DOHH2 (cell line): Measurements from ENCODE around the gene CCL19.

Source experiments
- H3F3A ChIP-seq: fragments of 200-600 bp; sonication (generic), shearing (Covaris generic); 2 replicates; pipeline ENCODE4 v1.6.0; 2016; ENCODE audit warnings: antibody characterized with exemption, mild to moderate bottlenecking; ENCODE audit not compliant: control insufficient read depth, insufficient read depth
- H3K27ac ChIP-seq: fragments of 200-600 bp; sonication (generic); 2 replicates; pipeline ENCODE4 v1.5.1; 2014; ENCODE audit warnings: low read depth, mild to moderate bottlenecking, low read length, moderate library complexity
- H3K27me3 ChIP-seq: fragments of 200-600 bp; sonication (generic); 2 replicates; pipeline ENCODE4 v1.6.1; 2014; ENCODE audit warnings: mild to moderate bottlenecking, low read length, mixed read lengths; ENCODE audit not compliant: control insufficient read depth
- H3K36me3 ChIP-seq: fragments of 200-600 bp; sonication (generic); 2 replicates; pipeline ENCODE4 v1.6.1; 2014; ENCODE audit warnings: mild to moderate bottlenecking, low read length, moderate library complexity, mixed read lengths; ENCODE audit not compliant: control insufficient read depth
- H3K4me1 ChIP-seq: fragments of 200-600 bp; sonication (generic); 2 replicates; pipeline ENCODE4 v1.6.1; 2014; ENCODE audit warnings: mild to moderate bottlenecking, low read length, mixed read lengths; ENCODE audit not compliant: control insufficient read depth
- H3K4me2 ChIP-seq: fragments of 200-600 bp; sonication (generic); 2 replicates; pipeline ENCODE4 v1.6.0; 2014; ENCODE audit warnings: mild to moderate bottlenecking, low read length, moderate library complexity
- H3K4me3 ChIP-seq: fragments of 200-600 bp; sonication (generic); 2 replicates; pipeline ENCODE4 v1.5.1; 2014; ENCODE audit warnings: mild to moderate bottlenecking, low read length, mixed read lengths
- H3K79me2 ChIP-seq: fragments of 200-600 bp; sonication (generic); 2 replicates; pipeline ENCODE4 v1.6.1; 2014; ENCODE audit warnings: mild to moderate bottlenecking, low read length, mixed read lengths; ENCODE audit not compliant: control insufficient read depth
- H3K9me2 ChIP-seq: fragments of 200-600 bp; sonication (generic); replicated peaks from 2 replicates; pipeline ENCODE4 v1.6.1; 2014; ENCODE audit warnings: mild to moderate bottlenecking, low read length, mixed read lengths; ENCODE audit not compliant: control insufficient read depth
- H3K9me3 ChIP-seq: fragments of 200-600 bp; sonication (generic); 2 replicates; pipeline ENCODE4 v1.6.1; 2014; ENCODE audit warnings: antibody characterized with exemption, low read length, mixed read lengths; ENCODE audit not compliant: control insufficient read depth, insufficient read depth
- H4K20me1 ChIP-seq: fragments of 200-600 bp; sonication (generic); 2 replicates; pipeline ENCODE4 v1.6.0; 2014; ENCODE audit warnings: low read depth, mild to moderate bottlenecking, antibody characterized with exemption, low read length, moderate library complexity; ENCODE audit not compliant: control insufficient read depth, insufficient read depth
- EZH2phosphoT487 ChIP-seq: fragments of 200-600 bp; sonication (generic); IDR thresholded peaks from 2 replicates; pipeline ENCODE4 v1.6.1; 2017; ENCODE audit warnings: borderline replicate concordance, mild to moderate bottlenecking, antibody characterized with exemption, low read length, moderate library complexity, mixed read lengths
- TF ChIP-seq, protein P1 (sequence below): fragments of 200-600 bp; sonication (generic); IDR thresholded peaks from one replicate; pipeline ENCODE4 v1.5.1; 2014; ENCODE audit warnings: antibody characterized with exemption, mild to moderate bottlenecking, low read depth, low read length; ENCODE audit not compliant: poor library complexity, severe bottlenecking

Gene CCL19

DNA sequence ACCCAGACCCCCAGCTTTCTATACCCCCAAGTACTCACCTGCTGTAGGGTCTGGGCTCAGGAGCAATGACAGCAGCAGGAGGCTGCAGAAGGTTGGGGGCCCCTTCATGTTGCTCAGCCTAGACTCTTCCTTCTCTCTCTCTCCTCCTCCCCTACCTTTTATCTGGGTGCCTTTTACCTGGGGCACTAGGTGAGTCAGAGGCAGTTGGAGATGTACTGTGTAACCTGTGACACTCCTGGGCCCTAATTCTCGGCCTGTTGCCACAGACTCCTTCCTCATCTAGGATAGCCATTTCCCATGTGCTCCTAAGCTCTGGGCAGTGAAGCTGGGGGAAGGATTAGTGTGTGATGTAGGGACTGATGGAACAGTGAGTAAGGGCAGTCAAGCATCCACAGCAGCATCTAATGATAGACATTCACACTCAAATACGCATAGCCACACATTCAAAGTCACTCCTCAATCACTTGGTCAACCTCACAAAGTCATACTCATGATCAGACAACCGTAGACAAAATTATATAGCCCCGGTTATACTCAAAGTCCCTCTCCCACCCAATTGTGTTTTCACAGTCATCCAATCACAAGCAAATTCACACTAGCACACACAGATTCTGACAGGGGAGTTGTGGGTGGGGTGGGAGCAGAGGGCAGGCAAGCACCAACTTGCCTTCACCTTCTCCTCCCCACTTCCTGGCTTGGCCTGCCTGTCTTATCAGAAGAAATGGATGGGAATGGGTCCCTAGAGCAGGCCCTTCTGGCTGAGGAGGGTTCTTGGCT lies 28.4 kb downstream of the CCL19 start, which contains the start of gene CCL27:
Gene CCL27, minus strand, starts transcription at position 132 of the 777 bp plus-strand sequence. Its CDS starts 24 bp downstream, at position 108.
- no peak within 1 kb of the TSS for H3K4me2 ChIP-seq
- no peak within 1 kb of the TSS for H3K4me3 ChIP-seq
- H3K9me3 ChIP-seq: no peaks in the 10 kb centered on the region
- no peaks in the 10 kb centered on the region for H3K9me2 ChIP-seq
- H3K27me3 ChIP-seq: peaks cover 8% of the 10 kb centered on the region; the same call in 1 of the 2 replicates
- H3K79me2 ChIP-seq: no peaks in the 10 kb centered on the region
- TF ChIP-seq EZH2phosphoT487: no peak
- TF ChIP-seq, protein P1, sequence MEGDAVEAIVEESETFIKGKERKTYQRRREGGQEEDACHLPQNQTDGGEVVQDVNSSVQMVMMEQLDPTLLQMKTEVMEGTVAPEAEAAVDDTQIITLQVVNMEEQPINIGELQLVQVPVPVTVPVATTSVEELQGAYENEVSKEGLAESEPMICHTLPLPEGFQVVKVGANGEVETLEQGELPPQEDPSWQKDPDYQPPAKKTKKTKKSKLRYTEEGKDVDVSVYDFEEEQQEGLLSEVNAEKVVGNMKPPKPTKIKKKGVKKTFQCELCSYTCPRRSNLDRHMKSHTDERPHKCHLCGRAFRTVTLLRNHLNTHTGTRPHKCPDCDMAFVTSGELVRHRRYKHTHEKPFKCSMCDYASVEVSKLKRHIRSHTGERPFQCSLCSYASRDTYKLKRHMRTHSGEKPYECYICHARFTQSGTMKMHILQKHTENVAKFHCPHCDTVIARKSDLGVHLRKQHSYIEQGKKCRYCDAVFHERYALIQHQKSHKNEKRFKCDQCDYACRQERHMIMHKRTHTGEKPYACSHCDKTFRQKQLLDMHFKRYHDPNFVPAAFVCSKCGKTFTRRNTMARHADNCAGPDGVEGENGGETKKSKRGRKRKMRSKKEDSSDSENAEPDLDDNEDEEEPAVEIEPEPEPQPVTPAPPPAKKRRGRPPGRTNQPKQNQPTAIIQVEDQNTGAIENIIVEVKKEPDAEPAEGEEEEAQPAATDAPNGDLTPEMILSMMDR: no peak
- H3K27ac ChIP-seq: no peak within 1 kb of the TSS
- H4K20me1 ChIP-seq: no peaks in the 10 kb centered on the region
- no peaks in the 10 kb centered on the region for H3K36me3 ChIP-seq
- H3F3A ChIP-seq: no peaks in the 10 kb centered on the region
- peaks cover 16% of the 10 kb centered on the region for H3K4me1 ChIP-seq

DNA sequence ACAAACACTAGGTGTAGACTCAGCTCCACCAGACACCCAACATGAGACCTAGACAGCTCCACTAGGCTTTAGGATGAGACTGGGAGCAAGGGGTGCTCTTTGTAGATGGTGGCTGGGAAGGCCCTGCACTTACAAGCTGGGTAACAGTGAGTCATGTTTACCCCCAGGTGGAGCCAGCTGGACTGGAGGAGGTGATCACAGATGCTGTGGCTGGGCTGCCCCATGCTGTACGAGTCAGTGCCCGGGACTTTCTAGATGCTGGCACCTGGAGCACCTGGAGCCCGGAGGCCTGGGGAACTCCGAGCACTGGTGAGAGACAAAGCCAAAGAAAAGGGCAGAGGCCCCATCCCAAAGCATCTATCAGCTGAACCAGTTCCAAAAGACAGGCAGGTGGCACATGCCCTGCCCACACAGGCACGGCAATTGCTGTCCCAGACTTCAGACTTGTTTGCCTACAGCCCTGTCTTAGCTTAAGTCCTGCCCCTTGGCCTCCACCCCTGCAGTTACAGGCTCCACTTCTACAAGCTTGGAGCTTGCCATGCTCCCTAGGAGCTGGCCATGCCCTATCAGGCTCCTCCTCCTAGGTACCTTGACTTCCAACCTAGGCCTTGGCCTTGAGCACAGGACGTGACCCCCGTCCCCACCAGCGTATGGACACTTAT lies 31.4 kb downstream of the CCL19 start:
- Histone ChIP-seq H3F3A (no peaks in the 10 kb centered on the region), H4K20me1 (no peaks in the 10 kb centered on the region), H3K4me1 (peaks cover 3% of the 10 kb centered on the region), H3K4me3 (no peak overlapping the region), H3K27me3 (peaks cover 17% of the 10 kb centered on the region), H3K36me3 (no peaks in the 10 kb centered on the region), H3K9me3 (no peaks in the 10 kb centered on the region), H3K27ac (no peak overlapping the region), H3K4me2 (no peak overlapping the region), H3K9me2 (no peaks in the 10 kb centered on the region), H3K79me2 (no peaks in the 10 kb centered on the region)
- TF ChIP-seq, protein P1: no peak
- no peak for TF ChIP-seq EZH2phosphoT487

- H3K27me3 ChIP-seq: peaks cover 15% of the 10 kb centered on the region
- no peaks in the 10 kb centered on the region for H3K36me3 ChIP-seq
- TF ChIP-seq EZH2phosphoT487: no peak
- TF ChIP-seq, protein P1: no peak
- H3K4me1 ChIP-seq: no peaks in the 10 kb centered on the region
- no peaks in the 10 kb centered on the region for H3F3A ChIP-seq
- no peak overlapping the region for H3K4me3 ChIP-seq
- H3K79me2 ChIP-seq: no peaks in the 10 kb centered on the region
- no peaks in the 10 kb centered on the region for H4K20me1 ChIP-seq
- H3K27ac ChIP-seq: no peak overlapping the region
- H3K9me3 ChIP-seq: no peaks in the 10 kb centered on the region
- H3K4me2 ChIP-seq: no peak overlapping the region
- H3K9me2 ChIP-seq: no peaks in the 10 kb centered on the region
Measured at GRCh38 chr9:34658461-34658860, 32.6 kb downstream of the CCL19 start.
